A673 (cell line): Measurements from ENCODE around the gene QSOX2. TPM values are rescaled to one million over a fixed set of nuclear protein-coding genes. Genes with fewer than 3 reads are reported as not detected.

Source experiments
- BruUV-seq: library from RNA; stranded (reverse); fragments of 400-500 nt; replicated peaks from 2 replicates; lab custom pipeline; 2021; lab: Mats Ljungman, UMichigan
- CTCF ChIA-PET: fragments of 300-600 bp; sonication (Branson Sonifier 250); formaldehyde crosslinking; loops from one replicate; lab custom pipeline; 2022; ENCODE audit warnings: antibody characterized with exemption; lab: Charles Lee
- POLR2A ChIA-PET: fragments of 300-600 bp; sonication (Branson Sonifier 250); formaldehyde crosslinking; loops from one replicate; lab custom pipeline; 2022; ENCODE audit warnings: antibody characterized with exemption; ENCODE audit not compliant: low non-redundant PET; lab: Charles Lee
- DNase-seq: peaks from one replicate; pipeline ENCODE4 v3.0.0-alpha.2; 2015; ENCODE audit warnings: low spot score
- H3K27ac ChIP-seq: fragments of 200-600 bp; sonication (generic); 2 replicates; pipeline ENCODE4 v1.5.1; 2016; ENCODE audit warnings: mixed run types, low read depth, mild to moderate bottlenecking, mixed read lengths, antibody characterized with exemption, low read length; ENCODE audit not compliant: poor library complexity, severe bottlenecking
- H3K27me3 ChIP-seq: fragments of 200-600 bp; sonication (generic); replicated peaks from 2 replicates; pipeline ENCODE4 v1.6.1; 2017; ENCODE audit warnings: mixed run types, low read depth, mild to moderate bottlenecking, mixed read lengths, antibody characterized with exemption, low read length; ENCODE audit not compliant: insufficient read depth, poor library complexity
- H3K36me3 ChIP-seq: fragments of 200-600 bp; sonication (generic); 2 replicates; pipeline ENCODE4 v1.6.1; 2016; ENCODE audit warnings: mixed run types, mild to moderate bottlenecking, mixed read lengths, antibody characterized with exemption, low read length; ENCODE audit not compliant: insufficient read depth, poor library complexity, severe bottlenecking
- H3K4me1 ChIP-seq: fragments of 200-600 bp; sonication (generic); 2 replicates; pipeline ENCODE4 v1.6.1; 2017; ENCODE audit warnings: mixed run types, mild to moderate bottlenecking, mixed read lengths, antibody characterized with exemption, low read length; ENCODE audit not compliant: insufficient read depth, poor library complexity, severe bottlenecking
- H3K4me3 ChIP-seq: fragments of 200-600 bp; sonication (generic); 2 replicates; pipeline ENCODE4 v1.5.1; 2016; ENCODE audit warnings: low read depth, mixed run types, mild to moderate bottlenecking, mixed read lengths, low read length; ENCODE audit not compliant: poor library complexity, severe bottlenecking
- H3K9me3 ChIP-seq: fragments of 200-600 bp; sonication (generic); 2 replicates; pipeline ENCODE4 v1.6.1; 2016; ENCODE audit warnings: mixed run types, low read depth, mild to moderate bottlenecking, mixed read lengths, antibody characterized with exemption, low read length; ENCODE audit not compliant: poor library complexity, severe bottlenecking
- EZH2 ChIP-seq: fragments of 200-600 bp; sonication (generic); IDR thresholded peaks from 2 replicates; pipeline ENCODE4 v1.6.1; 2017; ENCODE audit warnings: borderline replicate concordance, low read depth, mild to moderate bottlenecking, mixed read lengths, antibody characterized with exemption, low read length; ENCODE audit not compliant: poor library complexity, severe bottlenecking
- intact Hi-C: fragments of 100-400 bp; cut with micrococcal nuclease; formaldehyde crosslinking; loops from one replicate; pipeline ENCODE4 v1.10.0; 2022; ENCODE audit not compliant: unreplicated experiment
- total RNA-seq: library from RNA; stranded (reverse); gene quantifications from 2 replicates; pipeline ENCODE4 v1.2.3, GENCODE V29; 2021
- TF ChIP-seq, protein P1 (sequence below): fragments of 300-800, 200-600 bp; sonication (generic); conservative IDR thresholded peaks from 2 replicates; pipeline ENCODE4 v1.5.1; 2017; ENCODE audit warnings: low read depth, mild to moderate bottlenecking, antibody characterized with exemption, low read length, moderate library complexity, mixed read lengths

QSOX2 gene
- total RNA-seq, 1 experiment from 2014 or later: 43.7 TPM

DNA sequence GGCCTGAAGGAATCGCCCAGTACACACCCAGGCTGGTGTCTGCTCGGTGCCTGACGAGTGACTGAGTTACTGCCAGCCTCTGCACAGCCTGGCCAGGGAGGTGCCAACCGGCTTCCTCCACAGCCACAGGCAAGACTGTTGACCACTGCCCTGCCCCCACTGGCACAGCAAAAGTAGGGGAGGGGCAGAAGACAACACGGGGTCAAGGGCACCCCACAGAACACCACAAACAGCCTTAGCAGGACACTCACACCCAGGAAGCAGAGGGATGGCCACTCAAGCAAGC is 40.0 kb downstream of the QSOX2 start:
- H3K27me3 ChIP-seq: peaks cover 40% of the 10 kb centered on the region
- TF ChIP-seq, protein P1, sequence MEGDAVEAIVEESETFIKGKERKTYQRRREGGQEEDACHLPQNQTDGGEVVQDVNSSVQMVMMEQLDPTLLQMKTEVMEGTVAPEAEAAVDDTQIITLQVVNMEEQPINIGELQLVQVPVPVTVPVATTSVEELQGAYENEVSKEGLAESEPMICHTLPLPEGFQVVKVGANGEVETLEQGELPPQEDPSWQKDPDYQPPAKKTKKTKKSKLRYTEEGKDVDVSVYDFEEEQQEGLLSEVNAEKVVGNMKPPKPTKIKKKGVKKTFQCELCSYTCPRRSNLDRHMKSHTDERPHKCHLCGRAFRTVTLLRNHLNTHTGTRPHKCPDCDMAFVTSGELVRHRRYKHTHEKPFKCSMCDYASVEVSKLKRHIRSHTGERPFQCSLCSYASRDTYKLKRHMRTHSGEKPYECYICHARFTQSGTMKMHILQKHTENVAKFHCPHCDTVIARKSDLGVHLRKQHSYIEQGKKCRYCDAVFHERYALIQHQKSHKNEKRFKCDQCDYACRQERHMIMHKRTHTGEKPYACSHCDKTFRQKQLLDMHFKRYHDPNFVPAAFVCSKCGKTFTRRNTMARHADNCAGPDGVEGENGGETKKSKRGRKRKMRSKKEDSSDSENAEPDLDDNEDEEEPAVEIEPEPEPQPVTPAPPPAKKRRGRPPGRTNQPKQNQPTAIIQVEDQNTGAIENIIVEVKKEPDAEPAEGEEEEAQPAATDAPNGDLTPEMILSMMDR: no peak
- no peak for TF ChIP-seq EZH2
- no peaks in the 10 kb centered on the region for H3K4me1 ChIP-seq
- intact Hi-C loops: no loop called here
- POLR2A ChIA-PET: interaction anchor here (0.6 kb wide), 1 partner anchor 17 kb away, joined by 4 read pairs; no protein-coding TSS in a partner anchor
- no peaks in the 10 kb centered on the region for H3K9me3 ChIP-seq
- CTCF ChIA-PET: interaction anchor here (0.6 kb wide), 1 partner anchor 402 kb away, joined by 3 read pairs; no protein-coding TSS in a partner anchor
- H3K4me3 ChIP-seq: no peak overlapping the region
- H3K36me3 ChIP-seq: peaks cover 3% of the 10 kb centered on the region
- no peak for DNase-seq
- no TSS peak for BruUV-seq
- H3K27ac ChIP-seq: no peak overlapping the region

DNA sequence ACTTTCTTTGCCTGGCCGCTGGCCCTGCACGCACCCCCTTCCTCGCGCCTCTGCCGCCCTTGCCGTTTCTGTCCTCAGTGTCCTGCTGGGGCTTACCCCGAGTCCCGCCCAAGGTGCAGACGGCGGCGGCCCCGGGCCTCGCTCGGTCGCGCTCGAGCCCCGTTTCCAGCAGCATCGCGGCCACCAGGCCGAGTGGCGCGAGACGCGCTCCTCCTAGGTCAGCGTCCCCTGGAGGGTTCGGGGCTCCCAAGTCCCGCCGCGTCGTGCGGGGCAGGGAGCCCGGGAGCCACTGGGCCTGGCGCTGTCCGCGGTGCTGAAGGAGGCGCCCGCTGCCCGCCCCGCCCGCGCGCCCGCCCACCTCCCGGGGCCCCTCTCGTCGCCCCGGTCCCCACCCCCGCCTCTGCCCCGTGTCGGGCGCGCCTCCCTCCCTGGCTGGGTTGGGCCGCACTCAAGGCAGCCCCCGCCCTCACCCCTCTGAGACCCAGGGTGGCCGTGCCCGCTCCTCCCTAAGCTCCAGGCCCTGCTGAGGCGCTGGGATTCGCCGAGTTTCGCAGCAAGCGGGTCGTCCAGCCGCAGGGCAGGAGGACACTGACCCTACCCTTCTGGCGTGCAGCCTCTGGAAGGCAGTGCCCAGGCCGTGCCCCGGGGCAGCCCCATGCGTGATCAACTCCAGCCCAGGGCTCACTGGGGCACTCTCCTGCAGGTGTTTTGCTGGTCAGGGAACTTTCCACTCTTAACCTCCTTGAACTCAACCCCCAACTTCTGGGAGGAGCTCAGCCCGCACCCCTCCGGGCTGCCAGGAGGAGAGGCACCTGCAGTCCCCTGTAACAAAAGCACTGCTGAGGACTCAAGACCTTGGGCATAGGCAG is 40.5 kb downstream of the QSOX2 start, which contains the start of gene LHX3:
LHX3 (minus strand) TSS at position 291 of the 869 bp plus-strand sequence; CDS start at position 175, 116 bp downstream.
- Histone ChIP-seq H3K27me3 (peaks cover 46% of the 10 kb centered on the region), H3K27ac (no peak within 1 kb of the TSS), H3K9me3 (no peaks in the 10 kb centered on the region), H3K36me3 (peaks cover 3% of the 10 kb centered on the region), H3K4me1 (no peaks in the 10 kb centered on the region), H3K4me3 (no peak within 1 kb of the TSS)
- no TSS peak for BruUV-seq
- ChIA-PET POLR2A (no interaction called here), CTCF (no interaction called here)
- intact Hi-C loops: no loop called here
- no peak for TF ChIP-seq EZH2
- TF ChIP-seq, protein P1: no peak
- DNase-seq: no peak

DNA sequence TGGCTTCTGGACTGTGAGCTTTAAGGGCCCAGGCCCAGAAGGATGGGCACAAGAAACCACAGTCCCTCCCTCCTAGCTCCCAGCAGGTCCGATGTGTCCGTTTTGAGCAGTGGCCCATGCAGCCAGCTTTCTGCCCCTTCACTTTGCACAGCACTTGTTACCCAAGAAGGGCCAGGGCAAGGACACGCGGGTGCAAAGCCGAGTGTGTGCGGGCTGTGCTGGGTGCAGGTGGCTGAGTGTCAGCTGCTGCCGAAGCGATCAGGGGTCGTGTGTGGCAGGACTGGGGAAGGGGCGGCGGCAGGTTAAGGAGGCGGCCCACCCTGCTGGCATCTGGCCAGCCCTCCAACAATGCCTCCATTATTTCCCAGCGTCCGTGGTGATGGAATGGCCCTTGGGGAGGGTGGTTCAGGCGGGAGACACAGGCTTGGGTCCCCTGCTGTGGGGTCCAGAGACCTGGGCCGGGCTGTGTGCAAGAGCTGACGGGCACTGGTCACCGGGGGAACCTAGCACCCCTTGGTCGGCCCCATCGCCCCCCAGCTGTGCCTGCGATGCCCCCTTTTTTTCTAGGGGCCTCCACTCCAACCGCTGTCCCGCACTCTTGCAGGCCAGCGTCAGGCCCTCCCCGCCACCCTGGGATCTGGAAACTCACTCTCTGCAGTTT is 41.3 kb downstream of the QSOX2 start:
- Histone ChIP-seq H3K4me3 (no peak overlapping the region), H3K27ac (no peak overlapping the region), H3K4me1 (no peaks in the 10 kb centered on the region), H3K27me3 (peaks cover 54% of the 10 kb centered on the region), H3K9me3 (no peaks in the 10 kb centered on the region), H3K36me3 (no peaks in the 10 kb centered on the region)
- ChIA-PET CTCF (no interaction called here), POLR2A (no interaction called here)
- no TSS peak for BruUV-seq
- intact Hi-C loops: no loop called here
- no peak for TF ChIP-seq EZH2
- TF ChIP-seq, protein P1: no peak
- DNase-seq: no peak
